ENCODE measurements around the gene SIN3A.

- no peak for TF ChIP-seq MAFK (IDR thresholded peaks at IDR 0.05; ENCODE audit: low read depth, low read length)
- no peak for TF ChIP-seq ATF3 (IDR thresholded peaks at IDR 0.05; ENCODE audit: insufficient read depth, low read depth, low read length)
- TF ChIP-seq, protein P1, sequence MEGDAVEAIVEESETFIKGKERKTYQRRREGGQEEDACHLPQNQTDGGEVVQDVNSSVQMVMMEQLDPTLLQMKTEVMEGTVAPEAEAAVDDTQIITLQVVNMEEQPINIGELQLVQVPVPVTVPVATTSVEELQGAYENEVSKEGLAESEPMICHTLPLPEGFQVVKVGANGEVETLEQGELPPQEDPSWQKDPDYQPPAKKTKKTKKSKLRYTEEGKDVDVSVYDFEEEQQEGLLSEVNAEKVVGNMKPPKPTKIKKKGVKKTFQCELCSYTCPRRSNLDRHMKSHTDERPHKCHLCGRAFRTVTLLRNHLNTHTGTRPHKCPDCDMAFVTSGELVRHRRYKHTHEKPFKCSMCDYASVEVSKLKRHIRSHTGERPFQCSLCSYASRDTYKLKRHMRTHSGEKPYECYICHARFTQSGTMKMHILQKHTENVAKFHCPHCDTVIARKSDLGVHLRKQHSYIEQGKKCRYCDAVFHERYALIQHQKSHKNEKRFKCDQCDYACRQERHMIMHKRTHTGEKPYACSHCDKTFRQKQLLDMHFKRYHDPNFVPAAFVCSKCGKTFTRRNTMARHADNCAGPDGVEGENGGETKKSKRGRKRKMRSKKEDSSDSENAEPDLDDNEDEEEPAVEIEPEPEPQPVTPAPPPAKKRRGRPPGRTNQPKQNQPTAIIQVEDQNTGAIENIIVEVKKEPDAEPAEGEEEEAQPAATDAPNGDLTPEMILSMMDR (IDR thresholded peaks at IDR 0.05; ENCODE audit: control extremely low read depth in 1 of 3, insufficient read depth in 1 of 3, low read depth in 1 of 3, low read length in 3 of 3): no peak
- no peak for TF ChIP-seq TAF7 (optimal IDR thresholded peaks at IDR 0.05; ENCODE audit: borderline replicate concordance, low read depth, low read length)
- no peak for TF ChIP-seq TBP (IDR thresholded peaks at IDR 0.05; ENCODE audit: low read depth, low read length)
- TF ChIP-seq HDAC2 (IDR thresholded peaks at IDR 0.05; ENCODE audit: borderline replicate concordance in 1 of 2, low read depth in 2 of 2, low read length in 2 of 2): no peak
- TF ChIP-seq CREB1 (IDR thresholded peaks at IDR 0.05): no peak
- TF ChIP-seq EZH2 (IDR thresholded peaks at IDR 0.05; ENCODE audit: low read depth, low read length, severe bottlenecking): no peak
- TF ChIP-seq BRCA1 (IDR thresholded peaks at IDR 0.05; ENCODE audit: low read depth, low read length): no peak
- no peak for TF ChIP-seq NRF1 (IDR thresholded peaks at IDR 0.05; ENCODE audit: low read depth, low read length)
- TF ChIP-seq SUZ12 (IDR thresholded peaks at IDR 0.05; ENCODE audit: low read length): no peak
Observed at GRCh38 chr15:75363786-75364185, 87.7 kb downstream of the SIN3A start.

All from H1 (cell line).